WTC11 (cell line): ENCODE results near the gene ZFHX2.

Source experiments
- FOXJ3 ChIP-seq: sonication (generic); formaldehyde crosslinking; IDR thresholded peaks from 2 replicates; pipeline ENCODE4 v1.9.0; 2021; ENCODE audit warnings: missing genetic modification reagents, mild to moderate bottlenecking, borderline replicate concordance
- TEAD1 ChIP-seq: sonication (generic); formaldehyde crosslinking; IDR thresholded peaks from 2 replicates; pipeline ENCODE4 v1.8.0; 2022; ENCODE audit warnings: mild to moderate bottlenecking, missing genetic modification reagents
- TF ChIP-seq, protein P1 (sequence below): fragments of 200-600 bp; IDR thresholded peaks from 2 replicates; pipeline ENCODE4 v1.8.0; 2022; ENCODE audit warnings: antibody characterized with exemption
- TF ChIP-seq, protein P2 (sequence below): sonication (generic); formaldehyde crosslinking; IDR thresholded peaks from 2 replicates; pipeline ENCODE4 v1.8.1; 2022; ENCODE audit warnings: mild to moderate bottlenecking, moderate library complexity, missing genetic modification reagents

DNA sequence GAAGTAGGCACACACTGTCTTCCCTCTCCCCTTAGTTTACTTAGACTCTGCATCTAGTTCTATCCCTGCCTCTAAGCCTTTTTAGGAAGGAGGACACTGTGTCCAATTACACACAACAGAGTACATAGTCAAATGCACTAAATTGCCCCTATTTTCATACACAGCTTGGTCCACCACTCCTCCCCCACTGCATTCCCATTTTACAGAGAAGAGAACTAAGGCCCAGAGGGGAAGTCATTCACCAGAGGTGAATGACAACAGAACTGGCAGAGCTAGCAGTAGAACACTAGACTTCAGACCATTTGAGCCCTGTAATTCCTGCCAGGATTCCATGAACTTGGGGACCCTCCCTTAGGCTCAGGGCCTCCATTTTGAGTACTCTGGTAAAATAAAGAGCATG is 28.2 kb upstream of the ZFHX2 start:
- TF ChIP-seq, protein P1, sequence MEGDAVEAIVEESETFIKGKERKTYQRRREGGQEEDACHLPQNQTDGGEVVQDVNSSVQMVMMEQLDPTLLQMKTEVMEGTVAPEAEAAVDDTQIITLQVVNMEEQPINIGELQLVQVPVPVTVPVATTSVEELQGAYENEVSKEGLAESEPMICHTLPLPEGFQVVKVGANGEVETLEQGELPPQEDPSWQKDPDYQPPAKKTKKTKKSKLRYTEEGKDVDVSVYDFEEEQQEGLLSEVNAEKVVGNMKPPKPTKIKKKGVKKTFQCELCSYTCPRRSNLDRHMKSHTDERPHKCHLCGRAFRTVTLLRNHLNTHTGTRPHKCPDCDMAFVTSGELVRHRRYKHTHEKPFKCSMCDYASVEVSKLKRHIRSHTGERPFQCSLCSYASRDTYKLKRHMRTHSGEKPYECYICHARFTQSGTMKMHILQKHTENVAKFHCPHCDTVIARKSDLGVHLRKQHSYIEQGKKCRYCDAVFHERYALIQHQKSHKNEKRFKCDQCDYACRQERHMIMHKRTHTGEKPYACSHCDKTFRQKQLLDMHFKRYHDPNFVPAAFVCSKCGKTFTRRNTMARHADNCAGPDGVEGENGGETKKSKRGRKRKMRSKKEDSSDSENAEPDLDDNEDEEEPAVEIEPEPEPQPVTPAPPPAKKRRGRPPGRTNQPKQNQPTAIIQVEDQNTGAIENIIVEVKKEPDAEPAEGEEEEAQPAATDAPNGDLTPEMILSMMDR: no peak
- TF ChIP-seq, protein P2, sequence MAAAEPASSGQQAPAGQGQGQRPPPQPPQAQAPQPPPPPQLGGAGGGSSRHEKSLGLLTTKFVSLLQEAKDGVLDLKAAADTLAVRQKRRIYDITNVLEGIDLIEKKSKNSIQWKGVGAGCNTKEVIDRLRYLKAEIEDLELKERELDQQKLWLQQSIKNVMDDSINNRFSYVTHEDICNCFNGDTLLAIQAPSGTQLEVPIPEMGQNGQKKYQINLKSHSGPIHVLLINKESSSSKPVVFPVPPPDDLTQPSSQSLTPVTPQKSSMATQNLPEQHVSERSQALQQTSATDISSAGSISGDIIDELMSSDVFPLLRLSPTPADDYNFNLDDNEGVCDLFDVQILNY (CRISPR knock-in tag): no peak
- TF ChIP-seq FOXJ3: no peak
- TF ChIP-seq TEAD1 (CRISPR knock-in tag): no peak
